22Rv1 (cell line): ENCODE measurements around the gene SLC8A1.

Experiments
- H3K27ac ChIP-seq: fragments of 450-650 bp; 2 replicates; pipeline ENCODE4 v1.5.1; 2017
- CTCF ChIP-seq: fragments of 450-650 bp; IDR thresholded peaks from 2 replicates; pipeline ENCODE4 v1.5.1; 2017; ENCODE audit warnings: mild to moderate bottlenecking
- ZFX ChIP-seq: fragments of 450-650 bp; IDR thresholded peaks from 2 replicates; pipeline ENCODE4 v1.6.1; 2017; ENCODE audit warnings: antibody characterized with exemption, borderline replicate concordance

SLC8A1 gene

GRCh38 chr2:40279482-40279881, 172.4 kb downstream of the SLC8A1 start:
- no peak for TF ChIP-seq ZFX
- no peak for TF ChIP-seq CTCF
- no peak overlapping the region for H3K27ac ChIP-seq

- H3K27ac ChIP-seq, result no peak overlapping the region
- TF ChIP-seq CTCF, result no peak
- TF ChIP-seq ZFX, result no peak
Measured at GRCh38 chr2:40279001-40279400, 172.9 kb downstream of the SLC8A1 start.

GRCh38 chr2:40276076-40276475, 175.8 kb downstream of the SLC8A1 start:
- TF ChIP-seq ZFX (no peak), CTCF (no peak)

GRCh38 chr2:40274270-40274669, 177.6 kb downstream of the SLC8A1 start:
- TF ChIP-seq CTCF, result no peak
- TF ChIP-seq ZFX, result no peak
- no peak overlapping the region for H3K27ac ChIP-seq

More at GRCh38 chr2:40276076-40276475, 175.8 kb downstream of the SLC8A1 start:
- no peak overlapping the region for H3K27ac ChIP-seq

GRCh38 chr2:40273734-40274182, 178.1 kb downstream of the SLC8A1 start:
- H3K27ac ChIP-seq, result no peak overlapping the region
- no peak for TF ChIP-seq CTCF
- no peak for TF ChIP-seq ZFX

- H3K27ac ChIP-seq, result no peak overlapping the region
Measured at GRCh38 chr2:40271094-40271493, 180.8 kb downstream of the SLC8A1 start.

GRCh38 chr2:40270372-40270771, 181.5 kb downstream of the SLC8A1 start:
- TF ChIP-seq CTCF, result no peak
- TF ChIP-seq ZFX, result no peak
- H3K27ac ChIP-seq, result no peak overlapping the region

More at GRCh38 chr2:40271094-40271493, 180.8 kb downstream of the SLC8A1 start:
- TF ChIP-seq CTCF (no peak), ZFX (no peak)
